ENCODE measurements around the gene PCDH9.
"Not testable (repeated sequence)": the region's sequence is repeated elsewhere in the genome, so short reads cannot be mapped to it uniquely, and the experiment has no call there.

PCDH9 gene

GRCh38 chr13:67122251-67122650 lies 107.9 kb downstream of the PCDH9 start:
- no peak for DNase-seq

GRCh38 chr13:67120872-67121531 lies 109.1 kb downstream of the PCDH9 start:
- DNase-seq = no peak

GRCh38 chr13:67119481-67119894 lies 110.6 kb downstream of the PCDH9 start:
- peak in 1 of 2 experiments; percentile 37 for DNase-seq

GRCh38 chr13:67118277-67118676 lies 111.9 kb downstream of the PCDH9 start:
- DNase-seq = no peak

- DNase-seq = no peak
Measured at GRCh38 chr13:67117010-67117550, 113.1 kb downstream of the PCDH9 start.

- no peak for DNase-seq
Measured at GRCh38 chr13:67107979-67108378, 122.2 kb downstream of the PCDH9 start.

- no peak for DNase-seq
Measured at GRCh38 chr13:67106502-67107057, 123.6 kb downstream of the PCDH9 start.

- no peak for DNase-seq
Measured at GRCh38 chr13:67101730-67102467, 128.2 kb downstream of the PCDH9 start.

GRCh38 chr13:67100730-67101129 lies 129.4 kb downstream of the PCDH9 start:
- DNase-seq = no peak

GRCh38 chr13:67099494-67099893 lies 130.6 kb downstream of the PCDH9 start:
- no peak for DNase-seq

- no peak for DNase-seq
Measured at GRCh38 chr13:67097892-67098452, 132.2 kb downstream of the PCDH9 start.

- DNase-seq = not testable (repeated sequence)
Measured at GRCh38 chr13:67096893-67097292, 133.2 kb downstream of the PCDH9 start.

GRCh38 chr13:67096418-67096817 lies 133.7 kb downstream of the PCDH9 start:
- no peak for DNase-seq

GRCh38 chr13:67095621-67096020 lies 134.5 kb downstream of the PCDH9 start:
- no peak for DNase-seq

GRCh38 chr13:67094952-67095351 lies 135.2 kb downstream of the PCDH9 start:
- no peak for DNase-seq

- DNase-seq = no peak
Measured at GRCh38 chr13:67094078-67094477, 136.1 kb downstream of the PCDH9 start.

GRCh38 chr13:67091603-67092002 lies 138.5 kb downstream of the PCDH9 start:
- DNase-seq = no peak

- no peak for DNase-seq
Measured at GRCh38 chr13:67090856-67091255, 139.3 kb downstream of the PCDH9 start.

GRCh38 chr13:67087527-67087926 lies 142.6 kb downstream of the PCDH9 start:
- no peak for DNase-seq

GRCh38 chr13:67086260-67086659 lies 143.9 kb downstream of the PCDH9 start:
- no peak for DNase-seq

GRCh38 chr13:67084066-67084465 lies 146.1 kb downstream of the PCDH9 start:
- DNase-seq = no peak

GRCh38 chr13:67083519-67083918 lies 146.6 kb downstream of the PCDH9 start:
- no peak for DNase-seq

- no peak for DNase-seq
Measured at GRCh38 chr13:67080351-67080750, 149.8 kb downstream of the PCDH9 start.

GRCh38 chr13:67078062-67078461 lies 152.1 kb downstream of the PCDH9 start:
- no peak for DNase-seq
